Measurements from ENCODE around the gene TRIM71. TPM values are rescaled to one million over a fixed set of nuclear protein-coding genes. Genes with fewer than 3 reads are reported as not detected.
"Not testable (repeated sequence)": the region's sequence is repeated elsewhere in the genome, so short reads cannot be mapped to it uniquely, and the experiment has no call there.

The TRIM71 gene
- total RNA-seq, 4 donors from 2014 or later = not detected

DNA sequence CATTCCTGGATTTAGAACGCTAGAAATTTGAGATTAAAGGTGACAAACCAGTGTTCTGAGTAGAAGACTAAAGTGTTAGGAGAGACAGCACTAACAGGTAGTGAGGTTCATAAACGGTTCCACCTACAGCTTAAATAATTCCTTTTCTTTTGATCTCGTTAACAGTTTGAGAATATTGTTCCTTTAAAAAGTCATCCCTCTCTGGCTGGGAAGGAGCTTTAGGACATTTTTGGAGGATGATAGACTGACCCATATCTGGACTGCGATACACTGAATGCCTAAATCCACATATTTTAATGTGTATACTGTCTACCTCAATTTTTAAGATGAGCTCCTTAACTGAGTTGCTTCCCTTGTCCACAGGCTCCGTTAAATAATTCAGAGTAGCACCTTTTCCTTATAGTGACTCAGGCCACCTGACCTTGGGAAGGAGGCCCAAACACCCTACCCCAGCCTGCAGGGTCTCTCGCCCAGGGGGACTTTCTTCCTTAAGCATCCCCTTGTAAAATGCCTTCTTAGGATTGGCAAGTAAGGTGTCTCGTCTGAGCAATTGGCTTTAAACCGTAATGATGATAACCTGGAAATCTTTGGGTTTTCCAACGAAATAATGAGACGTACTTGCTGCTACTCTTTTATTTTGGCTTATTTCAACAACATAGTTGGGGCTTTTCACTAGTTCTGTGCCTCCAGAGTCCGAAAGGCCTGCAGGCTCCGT lies 3.3 kb downstream of the TRIM71 start:
- no peak overlapping the region for H3K4me3 ChIP-seq
- H3K4me1 ChIP-seq = peaks cover 4 to 34% (median 25%) of the 10 kb centered on the region in 4 donors
- 51 to 66% methylated on average over 7 to 12 of the region's 12 CpGs for WGBS, 2 donors (ENCODE audit: low coverage in 1 of 2)
- TF ChIP-seq, protein P1, sequence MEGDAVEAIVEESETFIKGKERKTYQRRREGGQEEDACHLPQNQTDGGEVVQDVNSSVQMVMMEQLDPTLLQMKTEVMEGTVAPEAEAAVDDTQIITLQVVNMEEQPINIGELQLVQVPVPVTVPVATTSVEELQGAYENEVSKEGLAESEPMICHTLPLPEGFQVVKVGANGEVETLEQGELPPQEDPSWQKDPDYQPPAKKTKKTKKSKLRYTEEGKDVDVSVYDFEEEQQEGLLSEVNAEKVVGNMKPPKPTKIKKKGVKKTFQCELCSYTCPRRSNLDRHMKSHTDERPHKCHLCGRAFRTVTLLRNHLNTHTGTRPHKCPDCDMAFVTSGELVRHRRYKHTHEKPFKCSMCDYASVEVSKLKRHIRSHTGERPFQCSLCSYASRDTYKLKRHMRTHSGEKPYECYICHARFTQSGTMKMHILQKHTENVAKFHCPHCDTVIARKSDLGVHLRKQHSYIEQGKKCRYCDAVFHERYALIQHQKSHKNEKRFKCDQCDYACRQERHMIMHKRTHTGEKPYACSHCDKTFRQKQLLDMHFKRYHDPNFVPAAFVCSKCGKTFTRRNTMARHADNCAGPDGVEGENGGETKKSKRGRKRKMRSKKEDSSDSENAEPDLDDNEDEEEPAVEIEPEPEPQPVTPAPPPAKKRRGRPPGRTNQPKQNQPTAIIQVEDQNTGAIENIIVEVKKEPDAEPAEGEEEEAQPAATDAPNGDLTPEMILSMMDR (IDR thresholded peaks at IDR 0.05) = no peak
- TF ChIP-seq POLR2AphosphoS5 (IDR thresholded peaks at IDR 0.05) = no peak
- TF ChIP-seq POLR2A (IDR thresholded peaks at IDR 0.05) = no peak
- no peak for TF ChIP-seq EP300 (IDR thresholded peaks at IDR 0.05; ENCODE audit: low read depth)
- H3K36me3 ChIP-seq = no peaks in the 10 kb centered on the region
- in situ Hi-C loops (cut with MboI; ENCODE audit: low pct_ligation_motif_present in 1 of 4, low pct_unique_long_range_greater_than_20kb in 1 of 4, low sequenced_read_pairs in 3 of 4) = no loop called here
- DNase-seq = no peak
- no peak overlapping the region for H3K27ac ChIP-seq
- intact Hi-C loops (cut with DNase I; ENCODE audit: low total_unique reads) = no loop called here
- H3K9me3 ChIP-seq = no peaks in the 10 kb centered on the region
- peaks cover 94% of the 10 kb centered on the region for H3K27me3 ChIP-seq

DNA sequence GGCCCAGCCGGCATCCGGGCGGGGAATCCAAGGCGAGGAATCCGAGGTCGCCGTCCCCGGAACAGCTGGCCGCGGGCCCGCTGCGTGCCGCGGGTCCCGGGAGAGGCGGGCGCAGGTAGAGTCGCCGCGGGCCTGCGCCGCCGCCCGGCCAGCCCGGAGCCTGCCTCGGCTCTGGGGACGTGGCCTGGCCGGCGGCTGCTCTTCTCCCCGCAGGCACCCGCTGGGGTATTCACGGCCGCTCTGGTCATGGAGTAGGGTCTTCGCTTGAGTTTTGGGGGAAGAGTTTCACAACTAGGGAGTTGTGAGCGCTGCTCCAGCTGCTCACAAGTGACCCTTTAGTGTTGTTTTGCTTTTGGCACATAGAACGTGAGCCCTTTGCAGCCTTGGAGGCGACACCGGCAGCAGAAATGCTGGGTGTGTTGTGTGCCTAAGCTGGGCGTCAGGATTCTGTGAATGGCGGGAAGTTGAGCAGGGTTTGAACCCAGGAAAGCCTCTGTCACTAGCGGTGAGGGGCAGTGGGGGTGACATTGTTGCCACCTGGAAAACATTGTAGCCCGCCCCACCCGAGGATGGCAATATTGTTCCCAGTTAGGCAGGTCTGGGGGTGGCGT lies 4.0 kb downstream of the TRIM71 start:
- in situ Hi-C loops (cut with MboI; ENCODE audit: low pct_ligation_motif_present in 1 of 4, low pct_unique_long_range_greater_than_20kb in 1 of 4, low sequenced_read_pairs in 3 of 4) = no loop called here
- H3K36me3 ChIP-seq = no peaks in the 10 kb centered on the region

DNA sequence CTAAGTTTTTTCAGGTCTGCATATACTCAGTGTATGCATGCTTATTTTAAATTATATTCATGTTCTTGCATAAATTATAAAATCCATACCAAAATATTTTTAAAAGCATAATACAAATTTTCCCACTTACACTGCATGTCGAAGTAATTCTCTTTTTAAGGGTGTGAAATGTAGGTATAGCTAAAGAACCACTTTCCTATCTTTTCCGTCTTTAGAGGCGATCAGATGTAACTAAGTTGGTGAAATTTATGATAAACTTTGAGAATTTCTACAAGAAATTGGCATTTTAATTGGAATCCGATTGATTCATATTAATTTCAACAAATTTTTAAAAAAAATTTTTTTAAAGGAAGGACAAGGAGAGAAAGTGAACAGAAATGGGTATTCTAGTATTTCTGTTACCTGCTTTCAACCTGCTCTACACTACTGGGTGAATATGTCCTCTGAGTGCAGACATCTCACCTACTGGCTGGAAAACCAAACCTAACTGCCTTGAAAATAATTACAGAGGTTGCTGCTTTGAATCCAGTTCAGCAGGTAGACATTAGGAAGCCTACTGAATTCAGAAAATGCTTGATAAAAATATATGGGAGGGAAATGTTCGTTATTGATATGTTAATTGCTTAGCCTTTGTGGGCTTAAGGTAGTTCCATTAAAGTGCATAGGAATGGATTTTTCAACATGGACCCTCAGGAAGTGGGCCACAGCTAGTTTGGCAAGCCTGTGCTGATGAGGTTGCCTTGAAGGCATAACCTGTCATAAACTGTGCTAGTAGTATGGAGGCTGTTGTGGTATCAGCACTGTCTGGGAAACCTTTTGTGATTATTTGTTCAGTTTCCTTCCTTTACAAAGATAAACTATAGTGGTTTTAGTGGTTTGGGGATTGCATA lies 5.1 kb downstream of the TRIM71 start:
- intact Hi-C loops (cut with DNase I; ENCODE audit: low total_unique reads) = no loop called here
- in situ Hi-C loops (cut with MboI; ENCODE audit: low pct_ligation_motif_present in 1 of 4, low pct_unique_long_range_greater_than_20kb in 1 of 4, low sequenced_read_pairs in 3 of 4) = no loop called here
- Histone ChIP-seq H3K27me3 (peaks cover 81% of the 10 kb centered on the region), H3K9me3 (no peaks in the 10 kb centered on the region), H3K4me3 (no peak overlapping the region), H3K27ac (no peak overlapping the region), H3K4me1 (peaks cover 1 to 17% (median 8%) of the 10 kb centered on the region in 4 donors), H3K36me3 (no peaks in the 10 kb centered on the region)
- TF ChIP-seq POLR2A (IDR thresholded peaks at IDR 0.05) (no peak), POLR2AphosphoS5 (IDR thresholded peaks at IDR 0.05) (no peak), EP300 (IDR thresholded peaks at IDR 0.05; ENCODE audit: low read depth) (no peak)
- TF ChIP-seq, protein P1 (IDR thresholded peaks at IDR 0.05) = no peak
- no peak for DNase-seq
- 72 to 82% methylated on average over 5 of the region's 5 CpGs for WGBS, 2 donors (ENCODE audit: low coverage in 1 of 2)

More for the DNA sequence above, 4.0 kb downstream of the TRIM71 start:
- no peak for DNase-seq
- Histone ChIP-seq H3K9me3 (no peaks in the 10 kb centered on the region), H3K27ac (no peak overlapping the region), H3K4me3 (no peak overlapping the region), H3K27me3 (peaks cover 88% of the 10 kb centered on the region), H3K4me1 (peaks cover 4 to 27% (median 19%) of the 10 kb centered on the region in 4 donors)
- TF ChIP-seq POLR2A (IDR thresholded peaks at IDR 0.05) (no peak), POLR2AphosphoS5 (IDR thresholded peaks at IDR 0.05) (no peak), EP300 (IDR thresholded peaks at IDR 0.05; ENCODE audit: low read depth) (no peak)
- TF ChIP-seq, protein P1 (IDR thresholded peaks at IDR 0.05) = no peak
- intact Hi-C loops (cut with DNase I; ENCODE audit: low total_unique reads) = no loop called here
- 44 to 54% methylated on average over 6 to 28 of the region's 44 CpGs for WGBS, 2 donors (ENCODE audit: low coverage in 1 of 2)

DNA sequence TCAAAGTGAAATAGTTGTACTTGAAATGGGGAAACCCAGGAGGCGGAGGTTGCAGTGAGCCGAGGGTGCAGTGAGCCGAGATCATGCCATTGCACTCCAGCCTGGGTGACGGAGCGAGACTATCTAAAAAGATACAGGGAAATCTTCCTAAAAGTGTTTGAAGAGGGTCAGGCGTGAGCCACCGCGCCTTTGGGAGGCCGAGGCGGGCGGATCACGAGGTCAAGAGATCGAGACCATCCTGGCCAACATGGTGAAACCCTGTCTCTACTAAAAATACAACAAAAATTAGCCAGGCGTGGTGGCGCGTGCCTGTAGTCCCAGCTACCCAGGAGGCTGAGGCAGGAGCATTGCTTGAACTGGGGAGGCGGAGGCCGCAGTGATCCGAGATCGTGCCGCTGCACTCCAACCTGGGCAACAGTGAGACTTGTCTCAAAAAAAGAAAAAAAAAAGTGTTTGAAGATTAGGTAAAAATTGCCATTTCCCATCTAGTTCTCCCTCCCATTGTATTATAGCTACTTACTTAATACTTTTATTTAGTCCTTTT lies 5.9 kb downstream of the TRIM71 start:
- in situ Hi-C loops (cut with MboI; ENCODE audit: low pct_ligation_motif_present in 1 of 4, low pct_unique_long_range_greater_than_20kb in 1 of 4, low sequenced_read_pairs in 3 of 4); H3K36me3 ChIP-seq; H3K4me1 ChIP-seq; H3K27ac ChIP-seq; intact Hi-C loops (cut with DNase I; ENCODE audit: low total_unique reads); DNase-seq; H3K4me3 ChIP-seq; H3K9me3 ChIP-seq: not testable (repeated sequence)
- H3K27me3 ChIP-seq = peaks cover 73% of the 10 kb centered on the region
- WGBS, 2 donors (ENCODE audit: low coverage in 1 of 2) = 89 to 92% methylated on average over 10 to 21 of the region's 21 CpGs

Measured in transverse colon (tissue), 4 donors.